GM19238 (cell line): Measurements from ENCODE around the gene ASTN2.

Experiments
- DNase-seq: peaks from one replicate; pipeline ENCODE4 v3.0.0; 2011; ENCODE audit warnings: low spot score; ENCODE audit not compliant: insufficient read length

The ASTN2 gene

GRCh38 chr9:116546711-116547581 lies 867.9 kb downstream of the ASTN2 start:
- no peak for DNase-seq

- DNase-seq, result no peak
Observed at GRCh38 chr9:116544896-116545295, 870.0 kb downstream of the ASTN2 start.

- DNase-seq, result no peak
Observed at GRCh38 chr9:116543731-116544400, 871.0 kb downstream of the ASTN2 start.

GRCh38 chr9:116541402-116541801 lies 873.5 kb downstream of the ASTN2 start:
- DNase-seq, result no peak

- DNase-seq, result no peak
Observed at GRCh38 chr9:116539549-116539948, 875.3 kb downstream of the ASTN2 start.

- DNase-seq, result no peak
Observed at GRCh38 chr9:116525611-116526010, 889.2 kb downstream of the ASTN2 start.

GRCh38 chr9:116524778-116525470 lies 889.9 kb downstream of the ASTN2 start:
- DNase-seq, result no peak

GRCh38 chr9:116520218-116520617 lies 894.6 kb downstream of the ASTN2 start:
- no peak for DNase-seq

- no peak for DNase-seq
Observed at GRCh38 chr9:116516456-116516855, 898.4 kb downstream of the ASTN2 start.

- DNase-seq, result no peak
Observed at GRCh38 chr9:116515541-116515940, 899.3 kb downstream of the ASTN2 start.

- no peak for DNase-seq
Observed at GRCh38 chr9:116506685-116507084, 908.2 kb downstream of the ASTN2 start.

- peak; percentile 11 for DNase-seq
Observed at GRCh38 chr9:116504893-116505480, 909.9 kb downstream of the ASTN2 start.

GRCh38 chr9:116504081-116504480 lies 910.8 kb downstream of the ASTN2 start:
- no peak for DNase-seq

- DNase-seq, result no peak
Observed at GRCh38 chr9:116502746-116503145, 912.1 kb downstream of the ASTN2 start.

- DNase-seq, result no peak
Observed at GRCh38 chr9:116501871-116502270, 913.0 kb downstream of the ASTN2 start.

GRCh38 chr9:116499986-116500871 lies 914.6 kb downstream of the ASTN2 start:
- DNase-seq, result no peak

GRCh38 chr9:116499434-116499833 lies 915.4 kb downstream of the ASTN2 start:
- no peak for DNase-seq

- DNase-seq, result no peak
Observed at GRCh38 chr9:116497095-116497890, 917.6 kb downstream of the ASTN2 start.

- no peak for DNase-seq
Observed at GRCh38 chr9:116496167-116496566, 918.7 kb downstream of the ASTN2 start.

- no peak for DNase-seq
Observed at GRCh38 chr9:116495725-116496124, 919.1 kb downstream of the ASTN2 start.
